Esophagus (tissue), 2 donors: ENCODE measurements around the gene TMEM215. TPM values are rescaled to one million over a fixed set of nuclear protein-coding genes. Genes with fewer than 3 reads are reported as not detected.
"Not testable (repeated sequence)": the region's sequence is repeated elsewhere in the genome, so short reads cannot be mapped to it uniquely, and the experiment has no call there.

Experiments
- H3K27ac ChIP-seq, 2 donors: one replicate each; pipeline ENCODE4 v1.5.1; 2013; ENCODE audit warnings: low read depth in 2 of 2, mild to moderate bottlenecking in 2 of 2, inconsistent platforms in 1 of 2, low read length in 1 of 2, moderate library complexity in 1 of 2
- H3K27me3 ChIP-seq, 2 donors: one replicate each; pipeline ENCODE4 v1.6.1; 2013; ENCODE audit warnings: low read length in 2 of 2, control low read depth in 1 of 2, mild to moderate bottlenecking in 1 of 2; ENCODE audit not compliant: insufficient read depth in 2 of 2, control insufficient read depth in 1 of 2
- H3K36me3 ChIP-seq, 2 donors: one replicate each; pipeline ENCODE4 v1.6.1; 2013; ENCODE audit warnings: low read length in 1 of 2; ENCODE audit not compliant: control insufficient read depth in 2 of 2, insufficient read depth in 2 of 2
- H3K4me1 ChIP-seq, 2 donors: one replicate each; pipeline ENCODE4 v1.6.1; 2013; ENCODE audit warnings: low read length in 1 of 2; ENCODE audit not compliant: control insufficient read depth in 2 of 2, insufficient read depth in 2 of 2
- H3K4me3 ChIP-seq, 2 donors: one replicate each; pipeline ENCODE4 v1.5.1; 2013; ENCODE audit warnings: low read length in 2 of 2, mild to moderate bottlenecking in 2 of 2, low read depth in 1 of 2, moderate library complexity in 1 of 2
- H3K9me3 ChIP-seq, 2 donors: one replicate each; pipeline ENCODE4 v1.6.1; 2013; ENCODE audit warnings: mild to moderate bottlenecking in 2 of 2, low read depth in 1 of 2, low read length in 1 of 2, moderate library complexity in 1 of 2; ENCODE audit not compliant: control insufficient read depth in 2 of 2, insufficient read depth in 1 of 2
- WGBS, 2 donors: extraction: QIAGEN DNeasy Blood & Tissue Kit; methylation state at CpG; one replicate each; pipeline ENCODE4 v1.1.7; 2013; 5-methylcytosine and 5-hydroxymethylcytosine counted together
- polyA plus RNA-seq, 2 donors: library from polyadenylated mRNA; stranded (reverse); fragments of 200-250 nt; gene quantifications; one replicate each; pipeline ENCODE4 v1.2.3, GENCODE V29; 2013
- donor health status: healthy with polysubstance abuse.
- donor health status: Bipolar disorder and iron deficiency.

The TMEM215 gene
- polyA plus RNA-seq, 2 donors, result not detected

GRCh38 chr9:32775283-32775682 lies 8.1 kb upstream of the TMEM215 start:
- no peaks in the 10 kb centered on the region for H3K4me1 ChIP-seq
- no peaks in the 10 kb centered on the region for H3K36me3 ChIP-seq
- WGBS, 2 donors, result 45 to 50% methylated on average over 1 of the region's 1 CpG
- H3K4me3 ChIP-seq, result no peak overlapping the region
- H3K27me3 ChIP-seq, result no peaks in the 10 kb centered on the region
- H3K27ac ChIP-seq, result no peak overlapping the region
- H3K9me3 ChIP-seq, result peaks cover 0 to 2% of the 10 kb centered on the region in 2 donors

DNA sequence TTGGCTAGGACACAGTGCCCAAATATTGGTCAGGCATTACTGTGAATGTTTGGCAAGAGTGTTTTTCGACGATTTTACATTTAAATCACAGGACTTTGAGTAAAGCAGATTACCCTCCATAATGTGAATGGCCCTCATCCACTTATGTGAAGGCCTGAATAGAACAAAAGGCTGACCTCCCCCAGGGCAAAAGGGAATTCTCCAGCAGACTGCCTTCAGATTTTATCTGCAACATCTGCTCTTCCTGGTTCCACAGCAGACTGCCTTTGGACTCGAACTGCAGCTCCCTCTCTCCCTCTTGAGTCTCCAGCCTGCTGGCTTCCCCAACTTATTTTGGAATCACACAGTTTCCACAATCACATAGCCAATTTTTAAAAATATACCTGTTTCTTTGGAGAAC lies 7.1 kb upstream of the TMEM215 start:
- Histone ChIP-seq H3K9me3 (peaks cover 0 to 2% of the 10 kb centered on the region in 2 donors), H3K27ac (no peak overlapping the region), H3K27me3 (no peaks in the 10 kb centered on the region), H3K4me3 (no peak overlapping the region), H3K36me3 (no peaks in the 10 kb centered on the region), H3K4me1 (no peaks in the 10 kb centered on the region)
- 68 to 81% methylated on average over 3 of the region's 3 CpGs for WGBS, 2 donors

DNA sequence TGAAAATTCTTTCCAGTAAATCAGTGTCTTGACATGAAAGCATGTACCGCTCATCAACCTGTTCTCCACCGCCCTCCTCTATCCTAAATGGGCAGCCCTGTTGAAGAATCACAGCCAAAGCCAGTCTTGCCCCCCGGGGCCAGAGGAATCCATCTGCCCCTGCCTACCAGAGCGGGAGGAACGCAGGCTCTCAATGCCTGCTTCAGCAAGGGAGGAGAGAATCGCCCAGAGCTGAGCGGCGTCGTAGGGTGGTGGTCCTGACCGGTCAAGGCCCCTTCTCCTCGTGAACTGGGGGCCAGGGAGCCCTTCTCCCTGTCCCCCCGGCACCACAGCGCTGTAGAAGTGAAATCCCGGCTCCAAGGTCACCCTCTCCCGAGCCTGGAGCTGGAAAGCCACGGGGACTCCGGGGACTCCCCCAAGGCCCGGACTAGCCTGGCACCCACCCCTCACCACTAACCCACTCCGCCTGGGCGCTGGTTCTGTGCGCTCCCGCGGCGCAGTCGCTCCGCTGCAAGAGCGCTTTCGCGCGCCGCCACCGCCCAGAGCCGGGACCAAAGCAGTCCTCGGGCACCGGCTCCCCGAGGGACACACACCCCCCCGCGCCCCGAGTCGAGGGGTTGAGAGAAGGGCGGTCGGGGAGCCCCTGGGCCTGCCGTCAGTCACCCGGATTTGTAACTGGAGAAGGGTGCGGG lies 718 bp upstream of the TMEM215 start:
- WGBS, 2 donors, result 8% methylated on average over 40 to 45 of the region's 45 CpGs
- no peak overlapping the region for H3K27ac ChIP-seq
- no peaks in the 10 kb centered on the region for H3K4me1 ChIP-seq
- H3K36me3 ChIP-seq, result no peaks in the 10 kb centered on the region
- H3K9me3 ChIP-seq, result no peaks in the 10 kb centered on the region
- H3K4me3 ChIP-seq, result no peak overlapping the region
- H3K27me3 ChIP-seq, result peaks cover 0 to 16% of the 10 kb centered on the region in 2 donors

DNA sequence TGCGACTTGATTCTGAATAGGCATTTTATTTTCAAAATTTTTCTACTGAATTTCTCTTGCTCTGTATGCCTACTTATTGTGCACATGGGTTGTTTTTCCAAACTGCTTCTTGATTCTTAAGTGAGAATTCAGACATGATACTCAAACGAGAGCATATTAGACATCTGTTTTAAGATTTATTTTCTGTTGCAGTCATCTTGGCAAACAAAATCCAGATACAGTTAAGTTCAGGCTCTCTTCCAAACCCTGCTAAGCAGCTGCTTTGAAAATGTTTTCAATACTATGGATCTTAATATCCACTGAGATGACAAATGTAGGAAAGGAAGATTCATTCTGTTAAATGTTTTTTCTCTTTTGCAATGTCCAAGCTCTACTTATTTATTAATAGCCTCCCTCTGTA lies 4.5 kb downstream of the TMEM215 start:
- peaks cover 0 to 8% of the 10 kb centered on the region in 2 donors for H3K27me3 ChIP-seq
- H3K27ac ChIP-seq, result no peak overlapping the region
- H3K4me1 ChIP-seq, result no peaks in the 10 kb centered on the region
- no peaks in the 10 kb centered on the region for H3K9me3 ChIP-seq
- H3K4me3 ChIP-seq, result no peak overlapping the region
- no peaks in the 10 kb centered on the region for H3K36me3 ChIP-seq
- WGBS, 2 donors, result 53 to 56% methylated on average over 2 of the region's 2 CpGs

- H3K36me3 ChIP-seq, H3K4me3 ChIP-seq, H3K9me3 ChIP-seq, H3K27ac ChIP-seq, H3K4me1 ChIP-seq, H3K27me3 ChIP-seq: not testable (repeated sequence)
- 43 to 48% methylated on average over 3 of the region's 3 CpGs for WGBS, 2 donors
These were observed 12.7 kb downstream of the TMEM215 start for GRCh38 chr9:32796015-32796414.

GRCh38 chr9:32801530-32801929 lies 18.2 kb downstream of the TMEM215 start:
- Histone ChIP-seq H3K27me3 (no peaks in the 10 kb centered on the region), H3K9me3 (no peaks in the 10 kb centered on the region), H3K27ac (no peak overlapping the region), H3K36me3 (no peaks in the 10 kb centered on the region), H3K4me1 (no peaks in the 10 kb centered on the region), H3K4me3 (no peak overlapping the region)
- WGBS, 2 donors, result 77 to 83% methylated on average over 1 of the region's 1 CpG

- no peak overlapping the region for H3K27ac ChIP-seq
These were observed 23.9 kb downstream of the TMEM215 start for GRCh38 chr9:32807217-32807616.

GRCh38 chr9:32811246-32811645 lies 27.9 kb downstream of the TMEM215 start:
- H3K4me3 ChIP-seq, result no peak overlapping the region
- H3K4me1 ChIP-seq, result no peaks in the 10 kb centered on the region
- no peaks in the 10 kb centered on the region for H3K36me3 ChIP-seq
- no peaks in the 10 kb centered on the region for H3K9me3 ChIP-seq
- no peak overlapping the region for H3K27ac ChIP-seq
- 55 to 57% methylated on average over 3 of the region's 3 CpGs for WGBS, 2 donors
- no peaks in the 10 kb centered on the region for H3K27me3 ChIP-seq

More at GRCh38 chr9:32807217-32807616, 23.9 kb downstream of the TMEM215 start:
- Histone ChIP-seq H3K4me3 (no peak overlapping the region), H3K36me3 (no peaks in the 10 kb centered on the region), H3K9me3 (no peaks in the 10 kb centered on the region), H3K27me3 (no peaks in the 10 kb centered on the region), H3K4me1 (no peaks in the 10 kb centered on the region)
- 93 to 96% methylated on average over 1 of the region's 1 CpG for WGBS, 2 donors

DNA sequence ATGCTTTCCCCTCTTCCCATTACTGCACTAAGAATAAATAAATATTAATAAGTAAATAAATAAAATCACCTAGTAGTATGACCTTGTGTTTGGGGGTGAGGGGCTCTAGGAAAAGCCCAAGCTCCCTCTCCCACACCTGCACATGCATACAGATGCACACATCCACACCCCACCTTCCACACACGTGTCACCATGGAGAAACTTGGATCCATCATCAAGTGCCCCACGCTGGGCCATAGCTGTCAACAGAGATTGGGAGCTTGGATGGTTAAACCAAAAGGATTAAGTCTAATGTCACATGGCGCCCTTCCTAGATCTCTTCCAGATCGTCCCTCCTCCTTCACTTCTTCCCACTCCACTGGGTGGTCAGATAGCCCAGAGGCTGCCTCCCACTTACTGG lies 37.0 kb downstream of the TMEM215 start:
- WGBS, 2 donors, result 54 to 61% methylated on average over 4 of the region's 4 CpGs
- H3K36me3 ChIP-seq, result no peaks in the 10 kb centered on the region

GRCh38 chr9:32823101-32823500 lies 39.8 kb downstream of the TMEM215 start:
- Histone ChIP-seq H3K4me3 (no peak overlapping the region), H3K9me3 (no peaks in the 10 kb centered on the region), H3K4me1 (no peaks in the 10 kb centered on the region), H3K36me3 (no peaks in the 10 kb centered on the region), H3K27me3 (no peaks in the 10 kb centered on the region), H3K27ac (no peak overlapping the region)
- WGBS, 2 donors, result 78 to 85% methylated on average over 3 of the region's 3 CpGs

More for the DNA sequence above, 37.0 kb downstream of the TMEM215 start:
- no peak overlapping the region for H3K27ac ChIP-seq
- no peak overlapping the region for H3K4me3 ChIP-seq
- no peaks in the 10 kb centered on the region for H3K27me3 ChIP-seq
- no peaks in the 10 kb centered on the region for H3K9me3 ChIP-seq
- H3K4me1 ChIP-seq, result no peaks in the 10 kb centered on the region
